ENCODE data around the gene GMPR2. TPM values are rescaled to one million over a fixed set of nuclear protein-coding genes. Genes with fewer than 3 reads are reported as not detected.

GMPR2 gene
- total RNA-seq, 4 donors from 2014 or later: 36.3 to 69.0 (median 47.0) TPM

- ATAC-seq (ENCODE audit: low FRiP score) (no peak), DNase-seq (ENCODE audit: low spot score) (no peak)
- no peak for TF ChIP-seq CTCF (IDR thresholded peaks at IDR 0.05)
These were observed 17.6 kb downstream of the GMPR2 start for GRCh38 chr14:24250354-24250753.

GRCh38 chr14:24251880-24252288 is 19.2 kb downstream of the GMPR2 start:
- TF ChIP-seq CTCF (IDR thresholded peaks at IDR 0.05): no peak
- ATAC-seq (ENCODE audit: low FRiP score): no peak
- no peak for DNase-seq (ENCODE audit: low spot score)

- ATAC-seq (ENCODE audit: low FRiP score): no peak
- no peak for DNase-seq (ENCODE audit: low spot score)
- TF ChIP-seq CTCF (IDR thresholded peaks at IDR 0.05): no peak
These were observed 19.8 kb downstream of the GMPR2 start for GRCh38 chr14:24252289-24253124.

- DNase-seq (ENCODE audit: low spot score) (no peak), ATAC-seq (ENCODE audit: low FRiP score) (no peak)
- no peak for TF ChIP-seq CTCF (IDR thresholded peaks at IDR 0.05)
These were observed 21.2 kb downstream of the GMPR2 start for GRCh38 chr14:24253936-24254335.

GRCh38 chr14:24254630-24255392 is 22.1 kb downstream of the GMPR2 start:
- ATAC-seq (ENCODE audit: low FRiP score) (no peak), DNase-seq (ENCODE audit: low spot score) (no peak)
- no peak for TF ChIP-seq CTCF (IDR thresholded peaks at IDR 0.05)

GRCh38 chr14:24255438-24255837 is 22.7 kb downstream of the GMPR2 start:
- DNase-seq (ENCODE audit: low spot score) (no peak), ATAC-seq (ENCODE audit: low FRiP score) (no peak)
- TF ChIP-seq CTCF (IDR thresholded peaks at IDR 0.05): no peak

All from omental fat pad (tissue), 4 donors.